Cardiac muscle cell (in vitro differentiated cells and primary cell): ENCODE data around the gene ZNF30. TPM values are rescaled to one million over a fixed set of nuclear protein-coding genes. Genes with fewer than 3 reads are reported as not detected.

Experiments
- DNase-seq, 2 donors: peaks; one replicate each; pipeline versions ENCODE4 v3.0.0 to v3.0.0-alpha.2; 2010 to 2017; ENCODE audit warnings: low read depth in 1 of 2, low spot score in 1 of 2
- H3K27ac ChIP-seq: fragments of 200-600 bp; sonication (generic); 2 replicates; pipeline ENCODE4 v1.5.1; 2016
- H3K27me3 ChIP-seq: fragments of 200-600 bp; sonication (generic); 2 replicates; pipeline ENCODE4 v1.6.0; 2016; ENCODE audit warnings: control low read depth
- H3K36me3 ChIP-seq: fragments of 200-600 bp; sonication (generic); 2 replicates; pipeline ENCODE4 v1.5.1; 2016; ENCODE audit warnings: control low read depth
- H3K4me1 ChIP-seq: fragments of 200-600 bp; sonication (generic); 2 replicates; pipeline ENCODE4 v1.8.1; 2017; ENCODE audit warnings: low read depth, mild to moderate bottlenecking, mixed run types
- H3K4me3 ChIP-seq: fragments of 200-600 bp; sonication (generic); 2 replicates; pipeline ENCODE4 v1.5.1; 2016; ENCODE audit warnings: mild to moderate bottlenecking
- H3K9me3 ChIP-seq: fragments of 200-600 bp; sonication (generic); 2 replicates; pipeline ENCODE4 v1.5.1; 2017; ENCODE audit warnings: low read depth, mild to moderate bottlenecking, control low read depth
- CTCF ChIP-seq: IDR thresholded peaks from 2 replicates; pipeline ENCODE4 v1.5.1; 2012; ENCODE audit warnings: low read depth, mild to moderate bottlenecking, low read length
- polyA plus RNA-seq: library from polyadenylated mRNA; unstranded; fragments of >200 nt; fragmentation: Nextera tagmentation; extraction: Ambion mirVana; gene quantifications from 2 replicates; pipeline ENCODE4 v1.2.1, GENCODE V29; 2016
- total RNA-seq: library from RNA; depleted of rRNA; stranded (reverse); fragments of >200 nt; gene quantifications from 2 replicates; pipeline ENCODE4 v1.2.3, GENCODE V29; 2016

ZNF30 gene
- total and polyA plus RNA-seq, 2 experiments from 2014 or later, result 4.1 to 4.7 TPM

- TF ChIP-seq CTCF, result no peak
- H3K4me1 ChIP-seq, result no peaks in the 10 kb centered on the region
- no peaks in the 10 kb centered on the region for H3K36me3 ChIP-seq
These were observed 1.3 kb upstream of the ZNF30 start for GRCh38 chr19:34925278-34925855.

GRCh38 chr19:34926361-34926684 is 380 bp upstream of the ZNF30 start:
- Histone ChIP-seq H3K36me3 (no peaks in the 10 kb centered on the region), H3K9me3 (no peaks in the 10 kb centered on the region), H3K27ac (no peak overlapping the region), H3K4me3 (peak overlapping the region; percentile 65), H3K27me3 (no peaks in the 10 kb centered on the region), H3K4me1 (no peaks in the 10 kb centered on the region)
- no peak for TF ChIP-seq CTCF
- no peak for DNase-seq

More at GRCh38 chr19:34925278-34925855, 1.3 kb upstream of the ZNF30 start:
- Histone ChIP-seq H3K4me3 (no peak overlapping the region), H3K9me3 (no peaks in the 10 kb centered on the region), H3K27me3 (no peaks in the 10 kb centered on the region), H3K27ac (no peak overlapping the region)
- no peak for DNase-seq

GRCh38 chr19:34932494-34932893 is 5.8 kb downstream of the ZNF30 start:
- DNase-seq, result no peak
- Histone ChIP-seq H3K27ac (no peak overlapping the region), H3K4me3 (no peak overlapping the region), H3K36me3 (peaks cover 29% of the 10 kb centered on the region), H3K9me3 (no peaks in the 10 kb centered on the region), H3K27me3 (no peaks in the 10 kb centered on the region), H3K4me1 (no peaks in the 10 kb centered on the region)
- TF ChIP-seq CTCF, result no peak

- no peaks in the 10 kb centered on the region for H3K27me3 ChIP-seq
- H3K27ac ChIP-seq, result no peak overlapping the region
- H3K4me1 ChIP-seq, result no peaks in the 10 kb centered on the region
- H3K9me3 ChIP-seq, result no peaks in the 10 kb centered on the region
- H3K36me3 ChIP-seq, result peaks cover 29% of the 10 kb centered on the region
- no peak for TF ChIP-seq CTCF
- no peak overlapping the region for H3K4me3 ChIP-seq
- no peak for DNase-seq
These were observed 9.5 kb downstream of the ZNF30 start for GRCh38 chr19:34936184-34936583.

GRCh38 chr19:34938886-34939285 is 12.2 kb downstream of the ZNF30 start:
- no peak for TF ChIP-seq CTCF
- Histone ChIP-seq H3K27me3 (no peaks in the 10 kb centered on the region), H3K27ac (no peak overlapping the region), H3K4me1 (no peaks in the 10 kb centered on the region), H3K36me3 (peaks cover 16% of the 10 kb centered on the region), H3K4me3 (no peak overlapping the region), H3K9me3 (no peaks in the 10 kb centered on the region)
- no peak for DNase-seq
